IMR-90 (cell line): Measurements from ENCODE around the gene FAF1. TPM values are rescaled to one million over a fixed set of nuclear protein-coding genes. Genes with fewer than 3 reads are reported as not detected.

Experiments
- ATAC-seq: fragments of 200-7000 bp; cut with Tn5 transposase; 2 replicates; pipeline ENCODE4 v1.9.1; 2020; ENCODE audit warnings: low read depth, mild to moderate bottlenecking, moderate library complexity
- BruUV-seq: library from RNA; stranded (reverse); fragments of 400-500 nt; replicated peaks from 2 replicates; lab custom pipeline; 2021; lab: Mats Ljungman, UMichigan
- CTCF ChIA-PET: fragments of 300-600 bp; formaldehyde crosslinking; extraction: SDS; loops from one replicate; lab custom pipeline; 2021; ENCODE audit warnings: antibody characterized with exemption; lab: Yijun Ruan, JAX
- POLR2A ChIA-PET: fragments of 300-600 bp; sonication (Branson Sonifier 250); formaldehyde crosslinking; loops from one replicate; lab custom pipeline; 2022; ENCODE audit warnings: antibody characterized with exemption; ENCODE audit not compliant: unreplicated experiment; lab: Charles Lee
- DNase-seq: peaks from one replicate; pipeline ENCODE4 v3.0.0; 2013
- H2AFZ ChIP-seq: replicated peaks from 2 replicates; pipeline ENCODE3; 2013; ENCODE audit warnings: low read length, mild to moderate bottlenecking; ENCODE audit not compliant: poor library complexity
- H2AK5ac ChIP-seq: 2 replicates; pipeline ENCODE4 v1.6.1; 2013; ENCODE audit warnings: low read depth, low read length, inconsistent platforms
- H2AK9ac ChIP-seq: replicated peaks from 2 replicates; pipeline ENCODE3; 2013; ENCODE audit warnings: mild to moderate bottlenecking, low read depth, low read length, moderate library complexity; ENCODE audit not compliant: poor library complexity
- H2BK120ac ChIP-seq: 2 replicates; pipeline ENCODE4 v1.6.1; 2013; ENCODE audit warnings: low read depth, low read length, inconsistent platforms
- H2BK15ac ChIP-seq: 3 replicates; pipeline ENCODE4 v1.6.1; 2013; ENCODE audit warnings: low read depth, low read length, inconsistent platforms
- H2BK20ac ChIP-seq: 2 replicates; pipeline ENCODE4 v1.6.1; 2013; ENCODE audit warnings: low read depth, mild to moderate bottlenecking, inconsistent platforms, low read length, moderate library complexity
- H2BK5ac ChIP-seq: 2 replicates; pipeline ENCODE4 v1.6.1; 2013; ENCODE audit warnings: mild to moderate bottlenecking, low read depth, low read length, inconsistent platforms; ENCODE audit not compliant: poor library complexity, severe bottlenecking
- H3K14ac ChIP-seq: replicated peaks from 2 replicates; pipeline ENCODE4 v1.6.1; 2013; ENCODE audit warnings: low read depth, low read length, inconsistent platforms
- H3K18ac ChIP-seq: 2 replicates; pipeline ENCODE4 v1.6.1; 2013; ENCODE audit warnings: low read depth, low read length, control low read depth
- H3K23ac ChIP-seq: 2 replicates; pipeline ENCODE4 v1.6.1; 2013; ENCODE audit warnings: low read depth, low read length, inconsistent platforms
- H3K27ac ChIP-seq: 2 replicates; pipeline ENCODE4 v1.5.1; 2013; ENCODE audit warnings: mild to moderate bottlenecking, control low read depth, low read length; ENCODE audit not compliant: insufficient read depth
- H3K27me3 ChIP-seq: 2 replicates; pipeline ENCODE4 v1.6.1; 2013; ENCODE audit warnings: low read length; ENCODE audit not compliant: control insufficient read depth, insufficient read depth
- H3K36me3 ChIP-seq: 2 replicates; pipeline ENCODE4 v1.6.1; 2013; ENCODE audit warnings: low read length, mixed read lengths; ENCODE audit not compliant: control insufficient read depth, insufficient read depth
- H3K4ac ChIP-seq: 2 replicates; pipeline ENCODE4 v1.6.1; 2013; ENCODE audit warnings: low read depth, low read length, inconsistent platforms
- H3K4me1 ChIP-seq: 2 replicates; pipeline ENCODE4 v1.6.1; 2013; ENCODE audit warnings: low read length, mixed read lengths; ENCODE audit not compliant: control insufficient read depth, insufficient read depth
- H3K4me2 ChIP-seq: 2 replicates; pipeline ENCODE4 v1.6.1; 2013; ENCODE audit warnings: low read depth, mild to moderate bottlenecking, control low read depth, low read length, moderate library complexity
- H3K4me3 ChIP-seq: 2 replicates; pipeline ENCODE4 v1.5.1; 2013; ENCODE audit warnings: low read depth, mild to moderate bottlenecking, control low read depth, low read length, moderate library complexity; ENCODE audit not compliant: insufficient read depth
- H3K56ac ChIP-seq: 2 replicates; pipeline ENCODE4 v1.6.1; 2013; ENCODE audit warnings: low read length, inconsistent platforms; ENCODE audit not compliant: insufficient read depth; ENCODE audit errors: extremely low read depth
- H3K79me1 ChIP-seq, 2 experiments: 2 replicates each; pipeline ENCODE4 v1.6.1; 2013; ENCODE audit warnings: low read length in 2 of 2, inconsistent platforms in 1 of 2, low read depth in 1 of 2
- H3K9ac ChIP-seq: 2 replicates; pipeline ENCODE4 v1.6.1; 2013; ENCODE audit warnings: low read depth, low read length, control low read depth
- H3K9me1 ChIP-seq: 2 replicates; pipeline ENCODE4 v1.6.1; 2013; ENCODE audit warnings: low read length, inconsistent platforms; ENCODE audit not compliant: insufficient read depth
- H3K9me3 ChIP-seq: 2 replicates; pipeline ENCODE4 v1.6.1; 2013; ENCODE audit warnings: low read length; ENCODE audit not compliant: control insufficient read depth, insufficient read depth
- H4K20me1 ChIP-seq: 2 replicates; pipeline ENCODE4 v1.6.1; 2013; ENCODE audit warnings: low read length, inconsistent platforms; ENCODE audit not compliant: insufficient read depth
- H4K5ac ChIP-seq: 2 replicates; pipeline ENCODE4 v1.6.1; 2013; ENCODE audit warnings: mild to moderate bottlenecking, low read depth, low read length, control low read depth
- H4K8ac ChIP-seq, 2 experiments: 2 replicates each; pipeline ENCODE4 v1.6.1; 2013; ENCODE audit warnings: low read depth in 2 of 2, low read length in 2 of 2, control low read depth in 1 of 2, inconsistent platforms in 1 of 2
- H4K91ac ChIP-seq: 2 replicates; pipeline ENCODE4 v1.6.1; 2013; ENCODE audit warnings: low read depth, low read length, inconsistent platforms; ENCODE audit not compliant: insufficient read depth
- BHLHE40 ChIP-seq: fragments of 150-350 bp; IDR thresholded peaks from 2 replicates; pipeline ENCODE4 v1.6.1; 2016; ENCODE audit warnings: mild to moderate bottlenecking, low read depth, low read length
- CEBPB ChIP-seq: IDR thresholded peaks from 2 replicates; pipeline ENCODE4 v1.6.1; 2012; ENCODE audit warnings: low read depth, low read length, improper control_type of control experiment
- CHD1 ChIP-seq: IDR thresholded peaks from 2 replicates; pipeline ENCODE4 v1.6.1; 2012; ENCODE audit warnings: low read depth, low read length, improper control_type of control experiment
- CTCF ChIP-seq: conservative IDR thresholded peaks from 2 replicates; pipeline ENCODE4 v1.5.1; 2012; ENCODE audit warnings: mild to moderate bottlenecking, low read depth, low read length, improper control_type of control experiment
- ELK1 ChIP-seq: fragments of 150-350 bp; IDR thresholded peaks from 2 replicates; pipeline ENCODE4 v1.6.1; 2016; ENCODE audit warnings: low read depth, mild to moderate bottlenecking, low read length, moderate library complexity, borderline replicate concordance
- FOS ChIP-seq: fragments of 150-350 bp; IDR thresholded peaks from 2 replicates; pipeline ENCODE4 v1.6.1; 2016; ENCODE audit warnings: low read depth, low read length
- MAFK ChIP-seq: IDR thresholded peaks from 2 replicates; pipeline ENCODE4 v1.6.1; 2012; ENCODE audit warnings: low read depth, low read length, improper control_type of control experiment
- MAZ ChIP-seq: IDR thresholded peaks from 2 replicates; pipeline ENCODE4 v1.6.1; 2012; ENCODE audit warnings: low read depth, mild to moderate bottlenecking, low read length, improper control_type of control experiment, moderate library complexity, borderline replicate concordance
- MXI1 ChIP-seq: IDR thresholded peaks from 2 replicates; pipeline ENCODE4 v1.6.1; 2012; ENCODE audit warnings: low read depth, mild to moderate bottlenecking, low read length, moderate library complexity, borderline replicate concordance
- NFE2L2 ChIP-seq: fragments of 150-350 bp; IDR thresholded peaks from 2 replicates; pipeline ENCODE4 v1.6.1; 2016; ENCODE audit warnings: low read depth, mild to moderate bottlenecking, low read length
- POLR2A ChIP-seq: IDR thresholded peaks from 2 replicates; pipeline ENCODE4 v1.6.1; 2012; ENCODE audit warnings: mild to moderate bottlenecking, low read depth, low read length
- RAD21 ChIP-seq: IDR thresholded peaks from 2 replicates; pipeline ENCODE4 v1.6.1; 2012; ENCODE audit warnings: low read length, improper control_type of control experiment
- RCOR1 ChIP-seq: IDR thresholded peaks from 2 replicates; pipeline ENCODE4 v1.6.1; 2012; ENCODE audit warnings: mild to moderate bottlenecking, low read length, improper control_type of control experiment; ENCODE audit not compliant: insufficient replicate concordance
- RFX5 ChIP-seq: IDR thresholded peaks from 2 replicates; pipeline ENCODE4 v1.8.0; 2012; ENCODE audit warnings: low read depth, mild to moderate bottlenecking, low read length, moderate library complexity
- SMC3 ChIP-seq: fragments of 150-350 bp; IDR thresholded peaks from 2 replicates; pipeline ENCODE4 v1.6.1; 2016; ENCODE audit warnings: low read depth, mild to moderate bottlenecking, antibody characterized with exemption, low read length, moderate library complexity
- USF2 ChIP-seq: fragments of 150-350 bp; IDR thresholded peaks from 2 replicates; pipeline ENCODE4 v1.6.1; 2017; ENCODE audit warnings: mild to moderate bottlenecking, antibody characterized with exemption, low read length, low read depth
- WGBS, 2 experiments: methylation state at CpG; one replicate each; pipeline versions ENCODE4 v1.1.5 to v1.1.7; 2013; ENCODE audit warnings: missing lambda C conversion rate in 2 of 2; ENCODE audit not compliant: insufficient read length in 1 of 2; ENCODE audit errors: extremely low coverage in 2 of 2; 5-methylcytosine and 5-hydroxymethylcytosine counted together
- dilution Hi-C: fragments of 300-500 bp; cut with HindIII; formaldehyde crosslinking; loops from one replicate; pipeline ENCODE4 v1.14.3; 2018; ENCODE audit warnings: low sequenced_read_pairs; ENCODE audit not compliant: unreplicated experiment
- in situ Hi-C: fragments of 300-500 bp; cut with MboI; formaldehyde crosslinking; loops from 3 replicates; pipeline ENCODE4 v1.14.3; 2019; ENCODE audit warnings: low sequenced_read_pairs, inconsistent platforms, mixed read lengths
- intact Hi-C: fragments of 100-400 bp; cut with micrococcal nuclease; formaldehyde crosslinking; loops from 2 replicates; pipeline ENCODE4 v1.10.0; 2022
- polyA plus RNA-seq, 3 experiments: library from polyadenylated mRNA; depleted of rRNA; stranded (reverse); fragments of >200 nt; gene quantifications; 2 replicates each; pipeline ENCODE4 v1.2.3, GENCODE V29; 2012; ENCODE audit warnings: low replicate concordance in 1 of 3
- total RNA-seq: library from RNA; depleted of rRNA; stranded (reverse); fragments of >200 nt; gene quantifications from 2 replicates; pipeline ENCODE4 v1.2.3, GENCODE V29; 2012

FAF1 gene
- total and polyA plus RNA-seq, 2 of the 4 experiments (the other 2 are of a cell fraction), result 18.8 to 72.9 TPM

GRCh38 chr1:51000160-51000559 is 40.1 kb upstream of the FAF1 start:
- dilution Hi-C loops, result no loop called here
- in situ Hi-C loops, result no loop called here
- CTCF ChIA-PET, result interaction anchor here (0.7 kb wide), 1 partner anchor 13 kb away, joined by 3 read pairs; no protein-coding TSS in a partner anchor

More at GRCh38 chr1:51000160-51000559, 40.1 kb upstream of the FAF1 start:
- BruUV-seq, result no TSS peak
- Histone ChIP-seq H3K4me1 (no peaks in the 10 kb centered on the region), H4K91ac (no peak overlapping the region), H3K4me2 (no peak overlapping the region), H3K23ac (no peak overlapping the region), H3K4ac (no peak overlapping the region), H3K14ac (no peak overlapping the region), H4K5ac (no peak overlapping the region), H3K9ac (no peak overlapping the region), H3K27ac (no peak overlapping the region), H2BK5ac (no peak overlapping the region), H3K36me3 (no peaks in the 10 kb centered on the region), H2AK9ac (no peak overlapping the region), H3K79me1 (no peaks in the 10 kb centered on the region), H3K27me3 (no peaks in the 10 kb centered on the region), H2BK120ac (no peak overlapping the region), H2AFZ (no peak overlapping the region), H3K9me1 (no peaks in the 10 kb centered on the region), H4K20me1 (no peaks in the 10 kb centered on the region), H3K56ac (no peak overlapping the region), H3K18ac (no peak overlapping the region), H2BK15ac (no peak overlapping the region), H3K9me3 (no peaks in the 10 kb centered on the region), H4K8ac (no peak overlapping the region), H2BK20ac (no peak overlapping the region), H2AK5ac (no peak overlapping the region), H3K4me3 (no peak overlapping the region)
- no CpG with 5 or more reads among the region's 1 CpG for WGBS, 2 experiments
- ATAC-seq (no peak), DNase-seq (no peak)
- intact Hi-C loops, result no loop called here
- TF ChIP-seq POLR2A, result no peak
- no peak for TF ChIP-seq MAZ
- no peak for TF ChIP-seq CEBPB
- TF ChIP-seq RCOR1, result no peak
- TF ChIP-seq MAFK, result no peak
- no peak for TF ChIP-seq CHD1
- no peak for TF ChIP-seq RAD21
- no peak for TF ChIP-seq MXI1
- no peak for TF ChIP-seq CTCF
- TF ChIP-seq SMC3, result no peak
- TF ChIP-seq ELK1, result no peak
- TF ChIP-seq USF2, result no peak
- TF ChIP-seq RFX5, result no peak
- no peak for TF ChIP-seq NFE2L2
- no peak for TF ChIP-seq FOS
- no peak for TF ChIP-seq BHLHE40
- POLR2A ChIA-PET, result no interaction called here
